ENCODE results near the gene PBOV1. TPM values are rescaled to one million over a fixed set of nuclear protein-coding genes. Genes with fewer than 3 reads are reported as not detected.

Gene PBOV1
- total RNA-seq, 1 donor from 2014 or later: not detected

GRCh38 chr6:138175596-138175995 is 42.7 kb downstream of the PBOV1 start:
- intact Hi-C loops (cut with DNase I): no loop called here

More at GRCh38 chr6:138175596-138175995, 42.7 kb downstream of the PBOV1 start:
- no peak for DNase-seq (ENCODE audit: low spot score in 2 of 2)
- no peak overlapping the region for H3K4me3 ChIP-seq
- TF ChIP-seq CTCF (IDR thresholded peaks at IDR 0.05): no peak
- no peaks in the 10 kb centered on the region for H3K4me1 ChIP-seq
- no peaks in the 10 kb centered on the region for H3K27me3 ChIP-seq
- no peaks in the 10 kb centered on the region for H3K36me3 ChIP-seq
- H3K9me3 ChIP-seq: peaks cover 4 to 25% of the 10 kb centered on the region in 2 donors
- H3K27ac ChIP-seq: no peak overlapping the region

Other genes with a start within 250 kb of the PBOV1 start
- gene PERP, start 111.1 kb downstream of the PBOV1 start, total RNA-seq: 14.5 TPM
- gene ARFGEF3, start 56.6 kb downstream of the PBOV1 start, total RNA-seq: 1.8 TPM
- gene SMIM28, start 159.4 kb upstream of the PBOV1 start, total RNA-seq: not detected
- gene HEBP2, start 185.7 kb upstream of the PBOV1 start, total RNA-seq: 63.2 TPM